Astrocyte (in vitro differentiated cells and primary cell): ENCODE data around the gene CLEC4M.

ENCODE experiments used
- CTCF ChIP-seq: IDR thresholded peaks from 2 replicates; pipeline ENCODE4 v1.5.1; 2011; ENCODE audit warnings: low read depth, mild to moderate bottlenecking, inconsistent platforms, low read length, moderate library complexity; ENCODE audit not compliant: insufficient read depth
- EZH2 ChIP-seq: IDR thresholded peaks from 2 replicates; pipeline ENCODE4 v1.6.1; 2012; ENCODE audit warnings: mild to moderate bottlenecking, low read length, inconsistent platforms; ENCODE audit not compliant: insufficient read depth

GRCh38 chr19:7757358-7757757 lies 5.7 kb upstream of the CLEC4M start:
- no peak for TF ChIP-seq CTCF
- TF ChIP-seq EZH2 = no peak
